Spleen (tissue), 11 donors: Measurements from ENCODE around the gene ARL4D. TPM values are rescaled to one million over a fixed set of nuclear protein-coding genes. Genes with fewer than 3 reads are reported as not detected.

ENCODE experiments used
- DNase-seq: peaks from one replicate; pipeline ENCODE4 v3.0.0-alpha.2; 2020
- H3K27ac ChIP-seq, 8 donors: fragments of 200-600 bp; sonication (generic) in 7 of 8; 1 replicate in 4 of 8; 2 replicates in 4 of 8; pipeline versions ENCODE4 v1.5.0 to v1.8.0; 2016 to 2021; ENCODE audit warnings: inconsistent platforms in 4 of 8, mild to moderate bottlenecking in 4 of 8, moderate library complexity in 1 of 8
- H3K27me3 ChIP-seq, 7 donors: fragments of 200-600 bp; sonication (generic) in 6 of 7; replicated peaks in 1 of 7; 1 replicate in 4 of 7; 2 replicates in 3 of 7; pipeline versions ENCODE4 v1.5.0 to v1.8.0; 2016 to 2021; ENCODE audit warnings: inconsistent platforms in 3 of 7, mild to moderate bottlenecking in 1 of 7
- H3K36me3 ChIP-seq, 6 donors: fragments of 200-600 bp; sonication (generic) in 5 of 6; 1 replicate in 4 of 6; 2 replicates in 2 of 6; pipeline versions ENCODE4 v1.5.0 to v1.8.0; 2016 to 2021; ENCODE audit warnings: inconsistent platforms in 2 of 6
- H3K4me1 ChIP-seq, 6 donors: fragments of 200-600 bp; sonication (generic) in 5 of 6; 1 replicate in 3 of 6; 2 replicates in 3 of 6; pipeline versions ENCODE4 v1.5.0 to v1.8.0; 2016 to 2021; ENCODE audit warnings: inconsistent platforms in 3 of 6
- H3K4me3 ChIP-seq, 8 donors: fragments of 200-600 bp; sonication (generic) in 7 of 8; 1 replicate in 4 of 8; 2 replicates in 4 of 8; pipeline versions ENCODE4 v1.5.0 to v1.8.0; 2016 to 2021; ENCODE audit warnings: inconsistent platforms in 4 of 8, mild to moderate bottlenecking in 4 of 8, moderate library complexity in 2 of 8
- H3K9me3 ChIP-seq, 8 donors: fragments of 200-600 bp; sonication (generic) in 7 of 8; 1 replicate in 4 of 8; 2 replicates in 4 of 8; pipeline versions ENCODE4 v1.5.0 to v1.8.0; 2016 to 2021; ENCODE audit warnings: inconsistent platforms in 4 of 8
- CTCF ChIP-seq, 11 experiments: fragments of 200-600 bp in 7 of 11; fragments of 450-650 bp in 4 of 11; sonication (generic) in 4 of 11; IDR thresholded peaks in 8 of 11; conservative IDR thresholded peaks in 3 of 11; 1 replicate in 7 of 11; 2 replicates in 4 of 11; pipeline versions ENCODE4 v1.4.0 to v1.8.0; 2016 to 2021; ENCODE audit warnings: antibody characterized with exemption in 11 of 11, inconsistent platforms in 4 of 11, mild to moderate bottlenecking in 1 of 11
- POLR2A ChIP-seq, 3 donors: fragments of 450-650 bp; IDR thresholded peaks; one replicate each; pipeline ENCODE4 v1.5.1; 2017; ENCODE audit warnings: antibody characterized with exemption in 3 of 3, mild to moderate bottlenecking in 1 of 3
- POLR2AphosphoS5 ChIP-seq, 3 donors: sonication (generic); formaldehyde crosslinking; IDR thresholded peaks; one replicate each; pipeline ENCODE4 v1.5.1; 2017; ENCODE audit warnings: antibody characterized with exemption in 3 of 3
- WGBS, 5 donors: extraction: QIAGEN DNeasy Blood & Tissue Kit in 3 of 5; methylation state at CpG; one replicate each; pipeline versions ENCODE4 v1.1.5 to v1.1.7; 2013 to 2018; 5-methylcytosine and 5-hydroxymethylcytosine counted together
- intact Hi-C: fragments of 100-400 bp; cut with DNase I; formaldehyde crosslinking; loops from one replicate; pipeline ENCODE4 v1.15.0; 2023; ENCODE audit warnings: low total_unique reads
- polyA plus RNA-seq, 3 donors: library from polyadenylated mRNA; stranded (reverse); fragments of 200-250 nt; gene quantifications; one replicate each; pipeline ENCODE4 v1.2.1, GENCODE V29; 2013
- total RNA-seq, 7 donors: library from RNA; depleted of rRNA in 3 of 7; stranded (reverse); fragments of >200 nt in 3 of 7; fragmentation: NEBNext Ultra II Directional in 4 of 7; extraction: Animal tissue kit (Norgen Biotek cat#: 25700) in 4 of 7; gene quantifications; one replicate each; pipeline versions ENCODE4 v1.1.0 to v1.2.1, GENCODE V29; 2016 to 2021
- donor health status: healthy with polysubstance abuse.
- donor health status: DM: no; HTN: no; CAD: no; lungs with moderate emphysema.
- donor health status: DM: no; HTN: no; CAD: no.
- donor health status: Bipolar disorder and iron deficiency.
- donor health status: healthy.
- donor health status: DM: no; HTN: no; CAD: no.
- donor health status: DM: yes; HTN: yes; CAD: no.

Gene ARL4D
- total and polyA plus RNA-seq, 10 donors = 4.6 to 30.4 (median 13.5) TPM

DNA sequence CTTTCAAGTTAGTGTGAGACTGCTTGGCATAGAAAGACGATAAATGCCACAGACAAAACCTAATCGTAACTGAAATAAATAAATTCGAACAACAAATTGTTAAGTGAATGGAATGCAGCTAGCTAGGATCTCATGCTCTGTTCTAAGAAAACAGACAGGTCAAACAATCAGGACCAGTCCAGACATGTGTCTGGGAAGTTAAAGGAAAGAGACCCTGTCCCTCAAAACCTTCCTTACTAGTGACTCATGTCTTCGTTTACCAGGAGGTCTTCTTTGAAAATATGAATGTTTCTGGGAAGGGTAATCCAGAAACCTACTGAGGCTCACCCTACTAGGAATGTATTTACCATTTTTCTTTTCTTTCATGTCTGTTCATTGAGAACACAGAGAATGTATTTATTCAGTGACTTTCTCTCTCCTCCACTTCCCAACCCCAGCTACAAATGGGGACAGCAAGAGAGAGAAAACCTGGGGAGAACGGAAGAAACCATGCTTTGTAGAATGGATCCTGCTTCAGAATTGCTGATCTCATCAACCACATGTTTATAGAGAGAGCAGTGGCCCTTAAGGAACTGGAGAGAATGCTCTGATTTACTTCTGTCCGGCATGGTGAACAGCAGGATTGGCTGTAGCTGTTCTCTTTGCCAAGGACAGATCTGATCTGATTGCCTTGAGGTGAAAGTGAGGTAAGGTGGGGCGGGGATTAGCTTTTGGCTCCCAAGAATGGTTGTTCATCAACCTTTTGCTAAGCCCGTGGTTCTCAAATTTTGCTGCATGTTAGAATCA lies 45.6 kb downstream of the ARL4D start:
- Histone ChIP-seq H3K27ac (no peak overlapping the region), H3K4me3 (no peak overlapping the region), H3K27me3 (peaks cover 0 to 25% (median 0%) of the 10 kb centered on the region in 7 donors), H3K36me3 (no peaks in the 10 kb centered on the region), H3K4me1 (no peaks in the 10 kb centered on the region), H3K9me3 (no peaks in the 10 kb centered on the region)
- WGBS, 5 donors = 76 to 82% (median 79%) methylated on average over 8 of the region's 8 CpGs
- intact Hi-C loops = no loop called here
- no peak for DNase-seq
- no peak for TF ChIP-seq POLR2AphosphoS5 (IDR thresholded peaks at IDR 0.05)

DNA sequence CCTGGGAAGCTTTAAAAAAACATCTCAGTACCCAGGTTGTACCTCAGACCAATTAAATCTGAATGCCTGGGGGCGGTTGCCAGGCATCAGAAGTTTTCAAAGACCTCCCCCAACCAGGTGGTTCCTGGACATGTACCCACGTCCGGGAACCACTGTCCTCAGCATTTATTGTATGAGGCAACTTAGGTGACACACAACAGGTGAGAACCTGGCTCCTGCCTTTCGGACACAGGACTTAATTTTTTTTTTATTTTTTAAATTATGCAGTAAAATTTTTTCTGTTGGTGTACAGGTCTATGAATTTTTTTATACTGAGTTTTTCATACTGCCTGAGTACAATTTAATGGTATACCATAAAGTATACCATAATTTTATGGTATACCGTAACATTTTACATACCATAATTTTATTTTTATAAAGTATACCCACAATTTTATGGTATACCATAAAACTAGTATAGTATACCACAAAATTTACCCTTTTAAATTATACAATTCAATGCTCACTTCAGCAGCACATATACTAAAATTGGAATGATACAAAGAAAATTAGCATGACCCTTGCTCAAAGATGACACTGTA lies 46.3 kb downstream of the ARL4D start:
- 64 to 83% (median 73%) methylated on average over 5 of the region's 5 CpGs for WGBS, 5 donors
- Histone ChIP-seq H3K4me3 (no peak overlapping the region), H3K4me1 (no peaks in the 10 kb centered on the region), H3K27me3 (peaks cover 0 to 26% (median 0%) of the 10 kb centered on the region in 7 donors), H3K27ac (no peak overlapping the region), H3K9me3 (no peaks in the 10 kb centered on the region), H3K36me3 (no peaks in the 10 kb centered on the region)
- intact Hi-C loops = no loop called here
- TF ChIP-seq POLR2AphosphoS5 (IDR thresholded peaks at IDR 0.05) (no peak), CTCF (IDR thresholded peaks at IDR 0.05 in 8 of 11, conservative IDR thresholded peaks at IDR 0.05 in 3 of 11) (no peak), POLR2A (IDR thresholded peaks at IDR 0.05) (no peak)
- no peak for DNase-seq

GRCh38 chr17:43446773-43447172 lies 48.0 kb downstream of the ARL4D start:
- TF ChIP-seq CTCF (IDR thresholded peaks at IDR 0.05 in 8 of 11, conservative IDR thresholded peaks at IDR 0.05 in 3 of 11) (no peak), POLR2AphosphoS5 (IDR thresholded peaks at IDR 0.05) (no peak), POLR2A (IDR thresholded peaks at IDR 0.05) (no peak)
- intact Hi-C loops = no loop called here
- H3K27me3 ChIP-seq = peaks cover 0 to 26% (median 0%) of the 10 kb centered on the region in 7 donors
- no peak overlapping the region for H3K27ac ChIP-seq
- no peak for DNase-seq
- no peak overlapping the region for H3K4me3 ChIP-seq
- 93 to 98% (median 96%) methylated on average over 5 of the region's 5 CpGs for WGBS, 5 donors
- no peaks in the 10 kb centered on the region for H3K4me1 ChIP-seq
- H3K9me3 ChIP-seq = no peaks in the 10 kb centered on the region
- H3K36me3 ChIP-seq = no peaks in the 10 kb centered on the region

DNA sequence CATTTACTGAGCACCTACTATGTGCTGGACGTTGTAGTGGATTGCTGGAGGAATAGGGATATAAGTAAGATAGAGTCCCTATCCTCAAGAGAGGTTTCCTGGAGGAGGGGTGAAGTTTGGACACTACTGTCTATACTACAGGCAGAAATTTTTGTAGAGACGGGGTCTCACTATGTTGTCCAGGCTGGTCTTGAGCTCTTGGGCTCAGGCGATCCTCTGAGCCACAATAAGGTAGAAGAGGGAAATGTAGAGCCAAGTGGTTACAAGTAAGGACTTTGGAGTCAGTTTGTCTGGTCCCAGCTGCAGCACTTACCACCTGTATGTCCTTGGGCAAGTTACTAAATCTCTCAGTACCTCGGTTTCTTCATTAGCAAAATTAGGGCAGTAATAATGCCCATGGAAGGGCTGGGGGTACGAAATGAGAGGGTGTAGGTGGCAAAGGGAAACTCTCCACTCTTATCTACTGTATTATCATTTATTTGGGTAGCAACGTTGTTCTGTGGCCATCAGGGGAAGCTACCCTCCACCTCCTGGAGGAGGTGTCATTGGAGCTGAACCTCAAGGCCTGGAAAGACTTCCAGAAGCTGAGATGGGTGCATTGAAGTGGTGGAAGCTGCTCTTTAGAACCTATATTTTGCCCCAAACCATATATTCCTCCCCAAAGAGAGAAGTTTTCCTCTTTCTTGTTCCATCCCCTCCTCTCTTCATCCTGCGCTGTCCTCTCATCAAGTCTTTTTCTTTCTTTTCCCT lies 50.1 kb downstream of the ARL4D start:
- peaks cover 0 to 34% (median 0%) of the 10 kb centered on the region in 7 donors for H3K27me3 ChIP-seq
- H3K27ac ChIP-seq = no peak overlapping the region
- DNase-seq = no peak
- H3K9me3 ChIP-seq = no peaks in the 10 kb centered on the region
- intact Hi-C loops = no loop called here
- no peaks in the 10 kb centered on the region for H3K4me1 ChIP-seq
- 62 to 71% (median 67%) methylated on average over 7 of the region's 7 CpGs for WGBS, 5 donors
- H3K36me3 ChIP-seq = no peaks in the 10 kb centered on the region
- TF ChIP-seq POLR2AphosphoS5 (IDR thresholded peaks at IDR 0.05) (no peak), CTCF (IDR thresholded peaks at IDR 0.05 in 8 of 11, conservative IDR thresholded peaks at IDR 0.05 in 3 of 11) (no peak), POLR2A (IDR thresholded peaks at IDR 0.05) (no peak)
- H3K4me3 ChIP-seq = no peak overlapping the region
